Liver (tissue), 3 donors: ENCODE data around the gene SLC6A3.

Experiments used
- ATF3 ChIP-seq: IDR thresholded peaks from 2 replicates; pipeline ENCODE4 v1.6.1; 2016; ENCODE audit warnings: antibody characterized with exemption
- CTCF ChIP-seq: fragments of 150-350 bp; IDR thresholded peaks from 2 replicates; pipeline ENCODE4 v1.5.1; 2017; ENCODE audit warnings: improper control_type of control experiment, low read depth, low read length; ENCODE audit not compliant: missing input control
- EGR1 ChIP-seq, 2 donors: IDR thresholded peaks; 2 replicates each; pipeline ENCODE4 v1.6.1; 2016 to 2018; ENCODE audit warnings: antibody characterized with exemption in 2 of 2, low read depth in 2 of 2
- FOXA1 ChIP-seq: IDR thresholded peaks from 2 replicates; pipeline ENCODE4 v1.6.1; 2016; ENCODE audit warnings: antibody characterized with exemption
- HNF4G ChIP-seq: IDR thresholded peaks from 2 replicates; pipeline ENCODE4 v1.6.1; 2016; ENCODE audit warnings: antibody characterized with exemption
- JUND ChIP-seq, 2 donors: IDR thresholded peaks; 2 replicates each; pipeline ENCODE4 v1.6.1; 2016; ENCODE audit warnings: antibody characterized with exemption in 2 of 2
- MAX ChIP-seq: IDR thresholded peaks from 2 replicates; pipeline ENCODE4 v1.6.1; 2016; ENCODE audit warnings: antibody characterized with exemption
- NR2F2 ChIP-seq: IDR thresholded peaks from 2 replicates; pipeline ENCODE4 v1.6.1; 2016; ENCODE audit warnings: antibody characterized with exemption
- RAD21 ChIP-seq, 2 donors: IDR thresholded peaks; 2 replicates each; pipeline ENCODE4 v1.6.1; 2016; ENCODE audit warnings: antibody characterized with exemption in 2 of 2, mild to moderate bottlenecking in 2 of 2
- REST ChIP-seq: IDR thresholded peaks from 2 replicates; pipeline ENCODE4 v1.6.1; 2016; ENCODE audit warnings: antibody characterized with exemption, mild to moderate bottlenecking
- SP1 ChIP-seq: IDR thresholded peaks from 2 replicates; pipeline ENCODE4 v1.6.1; 2018; ENCODE audit warnings: antibody characterized with exemption, mild to moderate bottlenecking
- TAF1 ChIP-seq: conservative IDR thresholded peaks from 2 replicates; pipeline ENCODE4 v1.6.1; 2016; ENCODE audit warnings: antibody characterized with exemption, mild to moderate bottlenecking
- YY1 ChIP-seq: IDR thresholded peaks from 2 replicates; pipeline ENCODE4 v1.6.1; 2016; ENCODE audit warnings: antibody characterized with exemption, mild to moderate bottlenecking
- ZBTB33 ChIP-seq: IDR thresholded peaks from 2 replicates; pipeline ENCODE4 v1.6.1; 2016; ENCODE audit warnings: antibody characterized with exemption
- donor health status: healthy.
- donor health status: healthy.

GRCh38 chr5:1436681-1437080 is 8.6 kb downstream of the SLC6A3 start:
- no peak for TF ChIP-seq ATF3
- TF ChIP-seq CTCF: no peak
- TF ChIP-seq TAF1: no peak
- no peak for TF ChIP-seq HNF4G
- TF ChIP-seq EGR1 (IDR thresholded peaks at IDR 0.05; ENCODE audit: low read depth in 2 of 2): no peak
- no peak for TF ChIP-seq REST
- TF ChIP-seq ZBTB33: no peak
- TF ChIP-seq YY1: no peak
- TF ChIP-seq MAX: no peak
- TF ChIP-seq RAD21 (IDR thresholded peaks at IDR 0.05): no peak
- TF ChIP-seq SP1: no peak
- TF ChIP-seq NR2F2: no peak
- TF ChIP-seq FOXA1: no peak
- TF ChIP-seq JUND (IDR thresholded peaks at IDR 0.05): no peak
